NB4 (cell line): ENCODE measurements around the gene STON2.
"Not testable (repeated sequence)": the region's sequence is repeated elsewhere in the genome, so short reads cannot be mapped to it uniquely, and the experiment has no call there.

Source experiments
- DNase-seq: peaks from one replicate; pipeline ENCODE4 v3.0.0; 2010; ENCODE audit warnings: low read depth
- H3K4me3 ChIP-seq: one replicate; pipeline ENCODE4 v1.5.1; 2011; ENCODE audit warnings: mild to moderate bottlenecking, low read depth, low read length, moderate library complexity
- MYC ChIP-seq: IDR thresholded peaks from 2 replicates; pipeline ENCODE4 v1.6.1; 2011; ENCODE audit warnings: low read depth, low read length
- POLR2A ChIP-seq: IDR thresholded peaks from 2 replicates; pipeline ENCODE4 v1.6.1; 2011; ENCODE audit warnings: mild to moderate bottlenecking; ENCODE audit not compliant: insufficient read length; ENCODE audit errors: extremely low read depth
- TF ChIP-seq, protein P1 (sequence below): IDR thresholded peaks from 2 replicates; pipeline ENCODE4 v1.6.1; 2011; ENCODE audit warnings: low read depth, low read length
- TF ChIP-seq, protein P2 (sequence below): IDR thresholded peaks from one replicate; pipeline ENCODE4 v1.5.1; 2012; ENCODE audit warnings: low read depth, low read length

The STON2 gene

DNA sequence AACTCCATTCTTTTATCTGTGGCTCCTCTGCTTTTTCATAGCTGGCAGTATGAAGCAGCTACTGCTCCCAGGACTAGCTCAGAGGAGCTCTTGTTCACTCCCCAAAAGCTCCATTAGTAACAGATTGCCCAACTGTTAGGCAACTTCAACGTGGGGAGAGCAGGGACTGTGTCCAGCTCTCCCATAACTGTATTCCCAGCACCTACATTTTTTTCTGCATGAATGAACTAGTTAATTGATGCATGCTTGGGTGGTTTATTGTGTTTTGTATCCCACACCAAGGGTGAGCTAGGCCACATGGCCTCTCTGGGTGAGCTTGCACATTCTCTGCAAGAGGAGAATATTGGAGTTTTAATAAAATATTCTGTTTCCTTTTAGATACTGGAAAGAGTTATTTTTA lies 15.2 kb downstream of the STON2 start:
- no peak overlapping the region for H3K4me3 ChIP-seq
- no peak for DNase-seq
- TF ChIP-seq, protein P1, sequence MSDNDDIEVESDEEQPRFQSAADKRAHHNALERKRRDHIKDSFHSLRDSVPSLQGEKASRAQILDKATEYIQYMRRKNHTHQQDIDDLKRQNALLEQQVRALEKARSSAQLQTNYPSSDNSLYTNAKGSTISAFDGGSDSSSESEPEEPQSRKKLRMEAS = no peak
- TF ChIP-seq MYC (no peak), POLR2A (no peak)

DNA sequence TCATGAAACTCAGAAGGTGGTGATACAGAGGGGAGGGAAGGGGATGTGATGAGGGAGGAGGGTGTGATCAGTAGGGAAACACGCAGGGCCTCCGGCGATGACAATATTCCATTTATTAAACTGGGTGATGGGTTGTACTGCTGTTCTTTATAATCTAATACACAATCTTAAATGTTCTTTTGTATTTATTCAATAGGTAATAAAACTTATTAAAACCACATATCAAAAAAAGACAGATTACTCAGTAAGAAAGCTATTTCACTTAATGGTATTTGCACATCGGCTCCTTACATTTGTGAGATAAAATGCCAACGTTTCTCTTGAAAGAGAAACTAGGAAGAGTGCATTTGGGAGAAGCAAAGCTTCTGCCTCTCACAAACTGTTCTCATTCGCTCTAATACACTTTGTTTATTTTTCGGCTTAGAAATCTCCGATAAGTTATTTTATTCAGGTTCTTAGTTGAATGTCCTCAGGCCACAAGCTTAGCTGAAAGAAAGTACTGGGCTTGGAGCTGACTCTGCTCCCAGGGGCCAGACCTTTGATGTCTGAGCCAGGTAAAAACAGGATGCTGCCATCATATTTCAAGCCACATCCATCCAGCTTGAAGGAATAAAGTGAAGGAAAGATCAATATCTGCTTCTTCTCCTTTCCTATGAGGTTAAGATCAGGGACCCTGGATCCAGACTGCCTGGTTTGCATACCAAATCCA lies 17.5 kb downstream of the STON2 start:
- TF ChIP-seq MYC = no peak
- TF ChIP-seq, protein P2, sequence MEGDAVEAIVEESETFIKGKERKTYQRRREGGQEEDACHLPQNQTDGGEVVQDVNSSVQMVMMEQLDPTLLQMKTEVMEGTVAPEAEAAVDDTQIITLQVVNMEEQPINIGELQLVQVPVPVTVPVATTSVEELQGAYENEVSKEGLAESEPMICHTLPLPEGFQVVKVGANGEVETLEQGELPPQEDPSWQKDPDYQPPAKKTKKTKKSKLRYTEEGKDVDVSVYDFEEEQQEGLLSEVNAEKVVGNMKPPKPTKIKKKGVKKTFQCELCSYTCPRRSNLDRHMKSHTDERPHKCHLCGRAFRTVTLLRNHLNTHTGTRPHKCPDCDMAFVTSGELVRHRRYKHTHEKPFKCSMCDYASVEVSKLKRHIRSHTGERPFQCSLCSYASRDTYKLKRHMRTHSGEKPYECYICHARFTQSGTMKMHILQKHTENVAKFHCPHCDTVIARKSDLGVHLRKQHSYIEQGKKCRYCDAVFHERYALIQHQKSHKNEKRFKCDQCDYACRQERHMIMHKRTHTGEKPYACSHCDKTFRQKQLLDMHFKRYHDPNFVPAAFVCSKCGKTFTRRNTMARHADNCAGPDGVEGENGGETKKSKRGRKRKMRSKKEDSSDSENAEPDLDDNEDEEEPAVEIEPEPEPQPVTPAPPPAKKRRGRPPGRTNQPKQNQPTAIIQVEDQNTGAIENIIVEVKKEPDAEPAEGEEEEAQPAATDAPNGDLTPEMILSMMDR = no peak
- TF ChIP-seq, protein P1 = no peak
- no peak for TF ChIP-seq POLR2A
- no peak for DNase-seq
- no peak overlapping the region for H3K4me3 ChIP-seq

DNA sequence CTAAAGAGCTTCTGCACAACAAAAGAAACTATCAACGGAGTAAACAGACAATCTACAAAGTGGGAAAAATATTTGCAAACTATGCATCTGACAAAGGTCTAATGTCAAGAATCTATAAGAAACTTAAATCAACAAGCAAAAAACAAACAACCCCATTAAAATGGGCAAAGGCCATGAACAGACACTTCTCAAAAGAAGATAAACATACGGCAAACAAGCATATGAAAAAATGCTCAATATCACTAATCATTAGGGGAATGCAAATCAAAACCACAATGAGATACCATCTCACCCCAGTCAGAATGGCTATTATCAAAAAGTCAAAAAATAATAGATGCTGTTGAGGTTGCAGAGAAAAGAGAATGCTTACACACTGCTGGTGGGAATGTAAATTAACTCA lies 20.1 kb downstream of the STON2 start:
- not testable (repeated sequence) for H3K4me3 ChIP-seq, DNase-seq

DNA sequence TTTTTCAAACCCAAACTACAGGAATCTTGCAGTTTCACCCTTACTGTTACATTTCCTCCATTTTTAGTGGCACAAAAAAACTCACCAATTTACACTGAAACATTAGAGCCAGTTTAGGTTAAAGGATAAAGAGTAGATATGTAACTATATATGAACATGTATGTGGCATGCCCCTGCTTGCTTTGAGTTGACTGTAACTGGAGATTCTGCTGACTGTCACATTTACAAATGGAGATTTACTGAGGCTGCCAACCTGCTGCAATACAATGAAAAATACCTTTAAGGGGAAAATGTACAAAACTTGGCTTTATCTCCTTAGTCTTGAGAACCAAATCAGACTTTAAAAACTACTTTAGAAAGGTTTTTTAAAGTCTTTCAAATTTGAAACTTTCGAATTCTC lies 28.3 kb downstream of the STON2 start:
- no peak overlapping the region for H3K4me3 ChIP-seq
- TF ChIP-seq, protein P1 = no peak
- TF ChIP-seq MYC (no peak), POLR2A (no peak)
- TF ChIP-seq, protein P2 = no peak
- no peak for DNase-seq

DNA sequence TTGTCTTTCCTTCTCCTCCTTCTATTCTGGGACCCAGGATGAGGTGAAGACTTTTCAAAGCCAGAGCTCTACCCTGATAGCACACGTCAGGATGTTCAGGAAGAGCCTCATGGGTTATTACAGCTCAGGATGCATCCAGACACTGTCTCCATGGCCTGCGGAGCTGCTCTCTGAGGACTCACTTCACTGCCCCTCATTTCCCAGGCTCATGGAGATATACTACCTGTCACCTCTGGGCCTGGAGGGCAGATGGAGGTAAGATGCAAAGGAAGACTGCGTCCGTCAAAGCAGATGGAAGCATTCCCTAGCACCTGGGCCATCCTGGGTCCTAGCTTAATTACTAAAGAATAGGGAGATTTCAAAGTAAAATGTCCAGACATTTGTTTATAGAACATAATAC lies 32.6 kb downstream of the STON2 start:
- DNase-seq = no peak
- no peak overlapping the region for H3K4me3 ChIP-seq
- TF ChIP-seq, protein P2 = no peak
- TF ChIP-seq MYC (no peak), POLR2A (no peak)
- TF ChIP-seq, protein P1 = no peak

DNA sequence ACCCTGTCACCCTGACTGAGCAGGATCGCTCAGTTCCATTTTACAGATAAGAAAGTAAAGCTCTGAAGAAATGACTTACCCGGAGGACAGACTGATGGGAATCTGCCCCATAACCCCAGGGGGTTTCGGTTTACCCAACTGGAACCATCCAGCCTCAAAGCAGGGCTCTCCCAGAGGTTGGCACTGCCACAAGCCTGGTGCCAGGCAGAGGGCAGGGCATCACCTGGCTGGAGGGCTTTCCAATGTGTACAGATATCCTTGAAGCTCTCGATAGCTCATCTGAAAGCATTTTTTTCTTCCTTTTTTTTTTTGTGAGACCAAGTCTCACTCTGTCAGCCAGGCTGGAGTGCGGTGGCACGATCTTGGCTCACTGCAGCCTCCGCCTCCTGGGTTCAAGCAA lies 33.2 kb downstream of the STON2 start:
- no peak for DNase-seq
- no peak overlapping the region for H3K4me3 ChIP-seq
- no peak for TF ChIP-seq POLR2A
- TF ChIP-seq MYC = no peak
- TF ChIP-seq, protein P2 = no peak
- TF ChIP-seq, protein P1 = no peak

DNA sequence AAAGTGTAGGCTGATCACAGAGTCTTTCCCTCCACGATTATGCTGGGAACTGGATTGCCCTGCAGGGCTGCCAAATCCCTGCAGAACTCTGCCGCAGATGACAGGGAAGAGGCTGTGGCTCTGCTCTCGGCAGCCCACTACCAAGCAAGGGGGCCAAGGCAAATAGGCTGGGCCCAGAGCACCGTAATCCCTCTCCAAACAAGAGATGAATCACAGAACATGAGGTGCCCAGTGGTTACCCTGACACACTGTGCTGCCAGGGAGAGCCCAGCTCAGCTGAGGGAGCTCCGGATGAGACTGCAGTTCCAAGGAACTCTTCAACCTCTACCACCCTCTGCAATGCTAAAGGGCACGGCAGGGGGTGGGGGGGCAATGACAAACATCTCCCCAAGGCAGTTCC lies 33.9 kb downstream of the STON2 start:
- TF ChIP-seq, protein P1 = no peak
- TF ChIP-seq MYC (no peak), POLR2A (no peak)
- TF ChIP-seq, protein P2 = no peak
- no peak for DNase-seq
- H3K4me3 ChIP-seq = no peak overlapping the region
